Right cardiac atrium (tissue), 5 donors: ENCODE data around the gene COX7B. TPM values are rescaled to one million over a fixed set of nuclear protein-coding genes. Genes with fewer than 3 reads are reported as not detected.
"Not testable (repeated sequence)": the region's sequence is repeated elsewhere in the genome, so short reads cannot be mapped to it uniquely, and the experiment has no call there.

ENCODE experiments used
- ATAC-seq, 2 donors: fragments of 200-7000 bp; cut with Tn5 transposase; one replicate each; pipeline versions ENCODE4 v1.8.0 to v1.9.1; 2020; ENCODE audit warnings: moderate library complexity in 2 of 2, mild to moderate bottlenecking in 1 of 2
- DNase-seq, 3 donors: peaks; one replicate each; pipeline ENCODE4 v3.0.0-alpha.2; 2020
- H3K27ac ChIP-seq: one replicate; pipeline ENCODE4 v1.5.1; 2013; ENCODE audit warnings: mild to moderate bottlenecking, low read length, control low read depth, moderate library complexity
- H3K27me3 ChIP-seq: one replicate; pipeline ENCODE4 v1.6.1; 2013; ENCODE audit not compliant: control insufficient read depth, insufficient read depth
- H3K4me1 ChIP-seq: one replicate; pipeline ENCODE4 v1.6.1; 2013; ENCODE audit warnings: low read length; ENCODE audit not compliant: control insufficient read depth, insufficient read depth
- H3K4me3 ChIP-seq: one replicate; pipeline ENCODE4 v1.5.1; 2013; ENCODE audit warnings: low read length, control low read depth
- H3K9me3 ChIP-seq: one replicate; pipeline ENCODE4 v1.6.1; 2013; ENCODE audit warnings: low read length; ENCODE audit not compliant: control insufficient read depth
- WGBS: extraction: QIAGEN DNeasy Blood & Tissue Kit; methylation state at CpG from one replicate; pipeline ENCODE4 v1.1.7; 2013; 5-methylcytosine and 5-hydroxymethylcytosine counted together
- intact Hi-C, 4 donors: fragments of 100-400 bp; cut with DNase I; formaldehyde crosslinking; loops; one replicate each; pipeline versions ENCODE4 v1.11.0 to v1.14.0; 2022 to 2023
- polyA plus RNA-seq: library from polyadenylated mRNA; stranded (reverse); fragments of 200-250 nt; gene quantifications from one replicate; pipeline ENCODE4 v1.2.3, GENCODE V29; 2013
- total RNA-seq, 4 donors: library from RNA; stranded (reverse); fragmentation: NEBNext Ultra II Directional; extraction: Animal tissue kit (Norgen Biotek cat#: 25700); gene quantifications; one replicate each; pipeline ENCODE4 v1.2.1, GENCODE V29; 2021
- donor health status: healthy with polysubstance abuse.
- donor health status: DM: no; HTN: yes; CAD: no.
- donor health status: DM: no; HTN: no; CAD: no.
- donor health status: DM: no; HTN: yes; CAD: no; lungs with severe emphysema.
- donor health status: DM: yes; HTN: yes; CAD: no.

COX7B gene
- total and polyA plus RNA-seq, 5 donors = 1,046 to 5,401 (median 1,319) TPM

GRCh38 chrX:77917294-77917933, 18.1 kb downstream of the COX7B start:
- Histone ChIP-seq H3K4me3 (no peak overlapping the region), H3K27me3 (no peaks in the 10 kb centered on the region), H3K27ac (no peak overlapping the region), H3K9me3 (no peaks in the 10 kb centered on the region), H3K4me1 (no peaks in the 10 kb centered on the region)
- intact Hi-C loops = loop anchor here in 1 of 4 donors (10.0 kb wide), 1 partner anchor 107 kb away; no protein-coding TSS in a partner anchor
- ATAC-seq = no peak
- 52% methylated on average over 2 of the region's 2 CpGs for WGBS
- no peak for DNase-seq

- Histone ChIP-seq H3K4me1 (no peaks in the 10 kb centered on the region), H3K4me3 (no peak overlapping the region), H3K27me3 (no peaks in the 10 kb centered on the region), H3K27ac (no peak overlapping the region), H3K9me3 (no peaks in the 10 kb centered on the region)
- DNase-seq (no peak), ATAC-seq (no peak)
- WGBS = 50% methylated on average over 3 of the region's 3 CpGs
- intact Hi-C loops = loop anchor here in 1 of 4 donors (10.0 kb wide), 1 partner anchor 106 kb away; no protein-coding TSS in a partner anchor
Observed at GRCh38 chrX:77918568-77918967, 19.3 kb downstream of the COX7B start.

GRCh38 chrX:77919370-77919769, 20.1 kb downstream of the COX7B start:
- intact Hi-C loops = loop anchor here in 1 of 4 donors (10.0 kb wide), 1 partner anchor 105 kb away; no protein-coding TSS in a partner anchor
- H3K4me1 ChIP-seq, H3K4me3 ChIP-seq, H3K9me3 ChIP-seq, DNase-seq, ATAC-seq, H3K27ac ChIP-seq, H3K27me3 ChIP-seq: not testable (repeated sequence)
- WGBS = 79% methylated on average over 6 of the region's 6 CpGs

- DNase-seq = no peak
- no peak for ATAC-seq
- Histone ChIP-seq H3K4me3 (no peak overlapping the region), H3K27me3 (no peaks in the 10 kb centered on the region), H3K9me3 (no peaks in the 10 kb centered on the region), H3K4me1 (no peaks in the 10 kb centered on the region), H3K27ac (no peak overlapping the region)
- intact Hi-C loops = no loop called here
Observed at GRCh38 chrX:77922787-77923186, 23.5 kb downstream of the COX7B start.

GRCh38 chrX:77924320-77924859, 25.1 kb downstream of the COX7B start:
- ATAC-seq (no peak), DNase-seq (no peak)
- no peak overlapping the region for H3K4me3 ChIP-seq
- H3K27ac ChIP-seq = no peak overlapping the region
- H3K27me3 ChIP-seq = no peaks in the 10 kb centered on the region
- H3K4me1 ChIP-seq = no peaks in the 10 kb centered on the region
- intact Hi-C loops = no loop called here
- no peaks in the 10 kb centered on the region for H3K9me3 ChIP-seq
- WGBS = 92% methylated on average over 8 of the region's 8 CpGs

GRCh38 chrX:77925764-77926163, 26.5 kb downstream of the COX7B start:
- no peaks in the 10 kb centered on the region for H3K27me3 ChIP-seq
- 35% methylated on average over 3 of the region's 3 CpGs for WGBS
- no peaks in the 10 kb centered on the region for H3K9me3 ChIP-seq
- H3K4me3 ChIP-seq = no peak overlapping the region
- intact Hi-C loops = no loop called here
- no peak for ATAC-seq
- DNase-seq = no peak
- no peaks in the 10 kb centered on the region for H3K4me1 ChIP-seq
- H3K27ac ChIP-seq = no peak overlapping the region

GRCh38 chrX:77930581-77930980, 31.3 kb downstream of the COX7B start:
- H3K27ac ChIP-seq = no peak overlapping the region
- DNase-seq (no peak), ATAC-seq (no peak)
- no peak overlapping the region for H3K4me3 ChIP-seq
- H3K4me1 ChIP-seq = no peaks in the 10 kb centered on the region
- no peaks in the 10 kb centered on the region for H3K9me3 ChIP-seq
- intact Hi-C loops = no loop called here
- H3K27me3 ChIP-seq = no peaks in the 10 kb centered on the region
- WGBS = 76% methylated on average over 1 of the region's 1 CpG

GRCh38 chrX:77935886-77936285, 36.6 kb downstream of the COX7B start:
- no peak for ATAC-seq
- intact Hi-C loops = no loop called here
- Histone ChIP-seq H3K4me1 (no peaks in the 10 kb centered on the region), H3K27me3 (no peaks in the 10 kb centered on the region), H3K4me3 (no peak overlapping the region), H3K27ac (no peak overlapping the region), H3K9me3 (no peaks in the 10 kb centered on the region)
- no peak for DNase-seq
- WGBS = 83% methylated on average over 1 of the region's 1 CpG

- H3K9me3 ChIP-seq = no peaks in the 10 kb centered on the region
- H3K27ac ChIP-seq = no peak overlapping the region
- no peak overlapping the region for H3K4me3 ChIP-seq
- no peaks in the 10 kb centered on the region for H3K27me3 ChIP-seq
- DNase-seq = no peak
- no peaks in the 10 kb centered on the region for H3K4me1 ChIP-seq
- intact Hi-C loops = no loop called here
- no peak for ATAC-seq
Observed at GRCh38 chrX:77936299-77936698, 37.0 kb downstream of the COX7B start.

GRCh38 chrX:77937291-77937690, 38.0 kb downstream of the COX7B start:
- DNase-seq = no peak
- 62% methylated on average over 3 of the region's 3 CpGs for WGBS
- H3K4me3 ChIP-seq = no peak overlapping the region
- no peaks in the 10 kb centered on the region for H3K4me1 ChIP-seq
- H3K9me3 ChIP-seq = no peaks in the 10 kb centered on the region
- no peak for ATAC-seq
- no peak overlapping the region for H3K27ac ChIP-seq
- intact Hi-C loops = no loop called here
- H3K27me3 ChIP-seq = no peaks in the 10 kb centered on the region

GRCh38 chrX:77938083-77938680, 38.9 kb downstream of the COX7B start:
- intact Hi-C loops = no loop called here
- no peaks in the 10 kb centered on the region for H3K27me3 ChIP-seq
- H3K27ac ChIP-seq = no peak overlapping the region
- no peaks in the 10 kb centered on the region for H3K9me3 ChIP-seq
- no peaks in the 10 kb centered on the region for H3K4me1 ChIP-seq
- DNase-seq = no peak
- no peak for ATAC-seq
- H3K4me3 ChIP-seq = no peak overlapping the region
- 83% methylated on average over 4 of the region's 4 CpGs for WGBS
